Lung (tissue), 12 donors: ENCODE data around the gene LAMB4. TPM values are rescaled to one million over a fixed set of nuclear protein-coding genes. Genes with fewer than 3 reads are reported as not detected.

ENCODE experiments used
- ATAC-seq: fragments of 200-7000 bp; cut with Tn5 transposase; one replicate; pipeline ENCODE4 v1.9.1; 2020; ENCODE audit warnings: moderate number of reproducible peaks; ENCODE audit not compliant: insufficient read depth, low FRiP score
- DNase-seq, 3 donors: peaks; one replicate each; pipeline ENCODE4 v3.0.0-alpha.2; 2013 to 2017
- H3K27ac ChIP-seq, 2 donors: one replicate each; pipeline ENCODE4 v1.5.1; 2013; ENCODE audit warnings: mild to moderate bottlenecking in 2 of 2, moderate library complexity in 2 of 2, control low read depth in 1 of 2, inconsistent platforms in 1 of 2, low read depth in 1 of 2, low read length in 1 of 2
- H3K27me3 ChIP-seq, 3 donors: one replicate each; pipeline ENCODE4 v1.5.1; 2013; ENCODE audit warnings: low read length in 2 of 3; ENCODE audit not compliant: control insufficient read depth in 3 of 3, insufficient read depth in 3 of 3
- H3K36me3 ChIP-seq, 4 donors: one replicate each; pipeline ENCODE4 v1.5.1; 2013; ENCODE audit warnings: low read length in 4 of 4, mild to moderate bottlenecking in 1 of 4, moderate library complexity in 1 of 4; ENCODE audit not compliant: control insufficient read depth in 4 of 4, insufficient read depth in 4 of 4
- H3K4me1 ChIP-seq, 5 donors: one replicate each; pipeline ENCODE4 v1.5.1; 2013; ENCODE audit warnings: low read length in 5 of 5, mild to moderate bottlenecking in 2 of 5, moderate library complexity in 1 of 5; ENCODE audit not compliant: control insufficient read depth in 5 of 5, insufficient read depth in 5 of 5
- H3K4me3 ChIP-seq: one replicate; pipeline ENCODE4 v1.5.1; 2013; ENCODE audit warnings: mild to moderate bottlenecking, control low read depth, moderate library complexity
- H3K9ac ChIP-seq, 2 donors: one replicate each; pipeline ENCODE4 v1.5.1; 2013; ENCODE audit warnings: low read length in 2 of 2, control low read depth in 1 of 2; ENCODE audit not compliant: insufficient read depth in 1 of 2
- H3K9me3 ChIP-seq, 4 donors: one replicate each; pipeline ENCODE4 v1.5.1; 2013; ENCODE audit warnings: low read length in 3 of 4, mild to moderate bottlenecking in 1 of 4, moderate library complexity in 1 of 4; ENCODE audit not compliant: control insufficient read depth in 4 of 4, insufficient read depth in 3 of 4
- CTCF ChIP-seq: IDR thresholded peaks from 2 replicates; pipeline ENCODE4 v1.5.1; 2012; ENCODE audit warnings: mild to moderate bottlenecking; ENCODE audit errors: control extremely low read depth, extremely low read depth
- WGBS, 2 donors: extraction: QIAGEN DNeasy Blood & Tissue Kit; methylation state at CpG; one replicate each; pipeline ENCODE4 v1.1.7; 2013; 5-methylcytosine and 5-hydroxymethylcytosine counted together
- polyA plus RNA-seq, 2 donors: library from polyadenylated mRNA; stranded (reverse); fragments of 200-250 nt; gene quantifications; one replicate each; pipeline ENCODE4 v1.2.1, GENCODE V29; 2013
- total RNA-seq, 2 donors: library from RNA; depleted of rRNA in 1 of 2; stranded (reverse); fragments of >200 nt in 1 of 2; gene quantifications; one replicate each; pipeline ENCODE4 v1.2.1, GENCODE V29; 2014 to 2021
- donor health status: control.
- donor health status: control.
- donor health status: Bipolar disorder and iron deficiency.
- donor health status: healthy.
- donor health status: DM: yes; HTN: yes; CAD: no.

Gene LAMB4
- total and polyA plus RNA-seq, 4 donors: 0.06 to 0.63 (median 0.28) TPM

- Histone ChIP-seq H3K4me3 (no peak overlapping the region), H3K9me3 (no peaks in the 10 kb centered on the region), H3K36me3 (no peaks in the 10 kb centered on the region), H3K9ac (no peak overlapping the region), H3K27ac (no peak overlapping the region), H3K27me3 (no peaks in the 10 kb centered on the region), H3K4me1 (no peaks in the 10 kb centered on the region)
- TF ChIP-seq CTCF: no peak
- DNase-seq (no peak), ATAC-seq (no peak)
- WGBS, 2 donors: 68 to 77% methylated on average over 3 of the region's 3 CpGs
Measured at GRCh38 chr7:108156897-108157605, 26.9 kb upstream of the LAMB4 start.

DNA sequence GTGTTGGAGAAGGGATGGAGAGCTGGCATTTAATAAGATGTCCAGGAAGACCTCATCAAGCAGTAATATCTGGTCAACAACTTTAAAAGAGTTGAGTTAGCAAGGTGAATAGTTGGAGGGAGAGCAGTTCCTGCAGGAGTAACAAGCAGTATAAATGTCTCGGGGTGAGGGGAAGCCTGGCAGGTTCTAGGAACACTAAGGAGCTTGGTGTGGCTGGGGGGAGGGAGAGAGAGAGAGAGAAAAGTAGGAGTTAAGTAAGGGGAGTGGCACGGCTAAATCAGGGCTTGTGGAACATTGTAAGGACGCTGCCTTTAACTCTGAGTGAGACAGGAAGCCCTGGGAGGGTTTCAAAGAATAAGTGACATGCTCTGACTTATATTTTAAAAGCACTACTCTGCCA, 22.0 kb upstream of the LAMB4 start:
- Histone ChIP-seq H3K4me1 (peaks cover 0 to 13% (median 0%) of the 10 kb centered on the region in 5 donors), H3K4me3 (no peak overlapping the region), H3K36me3 (no peaks in the 10 kb centered on the region), H3K9ac (no peak overlapping the region), H3K27ac (no peak overlapping the region), H3K27me3 (no peaks in the 10 kb centered on the region), H3K9me3 (no peaks in the 10 kb centered on the region)
- ATAC-seq (no peak), DNase-seq (no peak)
- WGBS, 2 donors: 50 to 58% methylated on average over 3 of the region's 3 CpGs
- TF ChIP-seq CTCF: no peak

DNA sequence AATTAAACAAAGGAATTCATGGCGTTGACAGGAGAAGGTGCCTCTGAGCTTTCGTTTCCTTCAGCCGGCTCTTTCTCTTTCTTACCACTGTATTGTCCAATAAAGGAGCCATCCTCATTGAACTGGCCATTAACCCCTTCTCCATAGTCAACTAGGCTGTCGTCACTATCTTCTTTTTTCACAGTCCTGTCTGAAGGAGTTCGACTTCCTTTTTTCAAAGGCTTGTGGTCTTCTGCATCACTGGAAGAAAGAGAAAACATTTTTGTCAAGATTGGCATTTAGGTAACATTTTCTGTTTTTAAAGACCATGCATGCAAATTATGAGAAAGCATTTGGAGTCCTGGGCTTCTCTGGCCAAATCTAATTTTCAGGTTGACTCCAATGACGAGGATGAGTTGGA, 19.7 kb upstream of the LAMB4 start:
- DNase-seq: peak in 2 of 3 donors; percentile 49 to 57
- ATAC-seq: no peak
- Histone ChIP-seq H3K4me3 (no peak overlapping the region), H3K36me3 (no peaks in the 10 kb centered on the region), H3K4me1 (peaks cover 0 to 20% (median 2%) of the 10 kb centered on the region in 5 donors), H3K9ac (no peak overlapping the region), H3K9me3 (no peaks in the 10 kb centered on the region), H3K27ac (no peak overlapping the region), H3K27me3 (no peaks in the 10 kb centered on the region)
- WGBS, 2 donors: 39 to 43% methylated on average over 6 of the region's 6 CpGs
- no peak for TF ChIP-seq CTCF

DNA sequence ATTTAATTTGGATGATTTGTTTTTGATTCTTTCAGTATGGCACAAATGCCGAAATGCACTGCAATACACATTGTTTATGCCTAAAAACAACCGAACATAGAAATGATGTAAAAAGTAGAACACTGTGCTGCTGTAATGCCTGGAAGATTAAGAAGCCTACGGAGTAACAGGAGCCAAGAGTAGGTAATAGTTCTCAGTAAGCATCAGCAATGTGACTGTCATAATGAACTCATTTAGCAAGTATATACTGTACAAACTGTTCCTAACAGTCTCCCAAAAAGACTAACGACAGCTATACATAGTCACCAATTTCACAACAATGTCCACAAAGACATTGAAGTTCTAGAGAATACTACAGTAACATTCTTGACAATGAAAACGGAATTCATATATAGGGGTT, 19.0 kb upstream of the LAMB4 start:
- Histone ChIP-seq H3K27ac (no peak overlapping the region), H3K36me3 (no peaks in the 10 kb centered on the region), H3K9me3 (no peaks in the 10 kb centered on the region), H3K4me1 (peaks cover 0 to 20% (median 2%) of the 10 kb centered on the region in 5 donors), H3K27me3 (no peaks in the 10 kb centered on the region), H3K4me3 (no peak overlapping the region), H3K9ac (no peak overlapping the region)
- TF ChIP-seq CTCF: no peak
- ATAC-seq (no peak), DNase-seq (peak in 1 of 3 donors; percentile 8)
- WGBS, 2 donors: 72 to 78% methylated on average over 5 of the region's 5 CpGs
